Adrenal gland (tissue), 12 donors: ENCODE measurements around the gene RNASEL. TPM values are rescaled to one million over a fixed set of nuclear protein-coding genes. Genes with fewer than 3 reads are reported as not detected.

Experiments used
- DNase-seq, 7 donors: peaks; one replicate each; pipeline ENCODE4 v3.0.0-alpha.2; 2019 to 2020
- H3K27ac ChIP-seq, 5 donors: fragments of 200-600 bp; sonication (generic) in 4 of 5; 1 replicate in 3 of 5; 2 replicates in 2 of 5; pipeline versions ENCODE4 v1.5.1 to v1.8.0; 2016 to 2020; ENCODE audit warnings: mild to moderate bottlenecking in 1 of 5
- H3K27me3 ChIP-seq: fragments of 200-600 bp; 2 replicates; pipeline ENCODE4 v1.8.0; 2021
- H3K36me3 ChIP-seq, 2 donors: fragments of 200-600 bp; replicated peaks in 1 of 2; 1 replicate in 1 of 2; 2 replicates in 1 of 2; pipeline versions ENCODE4 v1.5.1 to v1.8.0; 2018 to 2022
- H3K4me1 ChIP-seq, 2 donors: fragments of 200-600 bp; replicated peaks in 1 of 2; 1 replicate in 1 of 2; 2 replicates in 1 of 2; pipeline versions ENCODE4 v1.5.1 to v1.8.0; 2018 to 2021
- H3K4me3 ChIP-seq, 4 donors: fragments of 200-600 bp; sonication (generic) in 3 of 4; one replicate each; pipeline ENCODE4 v1.5.1; 2016 to 2018
- H3K9me3 ChIP-seq, 3 donors: fragments of 200-600 bp; sonication (generic) in 1 of 3; replicated peaks in 1 of 3; 1 replicate in 2 of 3; 2 replicates in 1 of 3; pipeline versions ENCODE4 v1.5.1 to v1.8.0; 2016 to 2021
- CTCF ChIP-seq, 6 experiments: fragments of 450-650 bp in 4 of 6; fragments of 200-600 bp in 2 of 6; sonication (generic) in 1 of 6; IDR thresholded peaks; 1 replicate in 5 of 6; 2 replicates in 1 of 6; pipeline versions ENCODE4 v1.5.1 to v1.8.0; 2016 to 2021; ENCODE audit warnings: antibody characterized with exemption in 6 of 6, mild to moderate bottlenecking in 2 of 6, moderate library complexity in 1 of 6
- POLR2A ChIP-seq, 2 donors: fragments of 450-650 bp; IDR thresholded peaks; one replicate each; pipeline ENCODE4 v1.6.1; 2017; ENCODE audit warnings: antibody characterized with exemption in 2 of 2, mild to moderate bottlenecking in 2 of 2, moderate library complexity in 1 of 2
- WGBS, 4 donors: extraction: QIAGEN DNeasy Blood & Tissue Kit in 2 of 4; methylation state at CpG; one replicate each; pipeline versions ENCODE4 v1.1.5 to v1.1.7; 2013 to 2017; 5-methylcytosine and 5-hydroxymethylcytosine counted together
- intact Hi-C, 2 donors: fragments of 100-400 bp; cut with DNase I; formaldehyde crosslinking; loops; one replicate each; pipeline versions ENCODE4 v1.14.1 to v1.15.0; 2022 to 2023
- polyA plus RNA-seq, 3 donors: library from polyadenylated mRNA; stranded (reverse); fragments of 200-250 nt in 2 of 3; fragments of 350-450 nt in 1 of 3; fragmentation: Illumina TruSeq in 1 of 3; extraction: RNeasy Lipid Tissue Mini Kit (QIAGEN cat#74804) in 1 of 3; gene quantifications; one replicate each; pipeline ENCODE4 v1.2.3, GENCODE V29; 2013 to 2014
- total RNA-seq, 9 donors: library from RNA; depleted of rRNA in 4 of 9; stranded (reverse); fragments of >200 nt in 4 of 9; fragments of 120-200 nt in 1 of 9; fragmentation: NEBNext Ultra II Directional in 1 of 9; extraction: Animal tissue kit (Norgen Biotek cat#: 25700) in 1 of 9; gene quantifications; one replicate each; pipeline versions ENCODE4 v1.1.0 to v1.2.4, GENCODE V29; 2013 to 2023
- donor health status: healthy with polysubstance abuse.
- donor health status: Bipolar disorder and iron deficiency.
- donor health status: DM: yes; HTN: yes; CAD: no.
- donor health status: DM: no; HTN: no; CAD: no.
- donor health status: DM: no; HTN: no; CAD: no.
- donor health status: DM: yes; HTN: yes; CAD: no.

Gene RNASEL
- total and polyA plus RNA-seq, 12 donors = 3.5 to 24.3 (median 11.7) TPM

GRCh38 chr1:182586380-182586779 is 2.7 kb downstream of the RNASEL start:
- H3K4me1 ChIP-seq = peaks cover 0 to 24% of the 10 kb centered on the region in 2 donors
- peaks cover 0 to 16% of the 10 kb centered on the region in 2 donors for H3K36me3 ChIP-seq
- H3K4me3 ChIP-seq = no peak overlapping the region
- intact Hi-C loops = no loop called here
- no peaks in the 10 kb centered on the region for H3K27me3 ChIP-seq
- 90 to 96% (median 93%) methylated on average over 11 of the region's 11 CpGs for WGBS, 4 donors
- peak in 1 of 7 donors; percentile 45 for DNase-seq
- no peaks in the 10 kb centered on the region for H3K9me3 ChIP-seq
- H3K27ac ChIP-seq = no peak overlapping the region
- TF ChIP-seq CTCF (IDR thresholded peaks at IDR 0.05) = no peak
- no peak for TF ChIP-seq POLR2A (IDR thresholded peaks at IDR 0.05)

- WGBS, 4 donors = 94 to 98% (median 95%) methylated on average over 4 of the region's 4 CpGs
- no peak overlapping the region for H3K27ac ChIP-seq
Measured at GRCh38 chr1:182584746-182585145, 4.3 kb downstream of the RNASEL start.

GRCh38 chr1:182580736-182581135 is 8.3 kb downstream of the RNASEL start:
- H3K9me3 ChIP-seq = no peaks in the 10 kb centered on the region
- H3K27me3 ChIP-seq = no peaks in the 10 kb centered on the region
- intact Hi-C loops = no loop called here
- peaks cover 0 to 20% of the 10 kb centered on the region in 2 donors for H3K4me1 ChIP-seq
- no peak for DNase-seq
- no peak overlapping the region for H3K27ac ChIP-seq
- TF ChIP-seq POLR2A (IDR thresholded peaks at IDR 0.05) (no peak), CTCF (IDR thresholded peaks at IDR 0.05) (no peak)
- 88 to 96% (median 96%) methylated on average over 2 of the region's 2 CpGs for WGBS, 4 donors
- peaks cover 0 to 44% of the 10 kb centered on the region in 2 donors for H3K36me3 ChIP-seq
- H3K4me3 ChIP-seq = no peak overlapping the region

More at GRCh38 chr1:182584746-182585145, 4.3 kb downstream of the RNASEL start:
- DNase-seq = peak in 1 of 7 donors; percentile 31
- TF ChIP-seq CTCF (IDR thresholded peaks at IDR 0.05) = no peak
- TF ChIP-seq POLR2A (IDR thresholded peaks at IDR 0.05) = no peak
- Histone ChIP-seq H3K4me3 (no peak overlapping the region), H3K4me1 (peaks cover 0 to 24% of the 10 kb centered on the region in 2 donors), H3K36me3 (peaks cover 0 to 32% of the 10 kb centered on the region in 2 donors), H3K27me3 (no peaks in the 10 kb centered on the region), H3K9me3 (no peaks in the 10 kb centered on the region)
- intact Hi-C loops = no loop called here

- intact Hi-C loops = no loop called here
Measured at GRCh38 chr1:182575540-182576149, 13.4 kb downstream of the RNASEL start.

More at GRCh38 chr1:182575540-182576149, 13.4 kb downstream of the RNASEL start:
- 38 to 55% (median 48%) methylated on average over 3 of the region's 3 CpGs for WGBS, 4 donors
- no peak for TF ChIP-seq CTCF (IDR thresholded peaks at IDR 0.05)
- TF ChIP-seq POLR2A (IDR thresholded peaks at IDR 0.05) = no peak
- Histone ChIP-seq H3K9me3 (no peaks in the 10 kb centered on the region), H3K4me1 (peaks cover 0 to 7% of the 10 kb centered on the region in 2 donors), H3K27me3 (no peaks in the 10 kb centered on the region), H3K27ac (peak overlapping the region in 2 of 5 donors; percentile 45 to 52), H3K4me3 (no peak overlapping the region), H3K36me3 (peaks cover 0 to 32% of the 10 kb centered on the region in 2 donors)
- DNase-seq = peak in 4 of 7 donors; percentile 18 to 35 (median 30)
